Psoas muscle (tissue), 8 donors: Measurements from ENCODE around the gene PAM. TPM values are rescaled to one million over a fixed set of nuclear protein-coding genes. Genes with fewer than 3 reads are reported as not detected.

Source experiments
- ATAC-seq, 4 donors: fragments of 200-7000 bp; cut with Tn5 transposase; one replicate each; pipeline ENCODE4 v1.9.1; 2020; ENCODE audit warnings: moderate library complexity in 3 of 4, mild to moderate bottlenecking in 2 of 4
- DNase-seq, 2 donors: peaks; one replicate each; pipeline ENCODE4 v3.0.0-alpha.2; 2020
- H3K27ac ChIP-seq: fragments of 200-600 bp; one replicate; pipeline ENCODE4 v1.8.0; 2022
- H3K27me3 ChIP-seq, 3 donors: fragments of 200-600 bp in 1 of 3; one replicate each; pipeline versions ENCODE4 v1.6.1 to v1.8.0; 2013 to 2022; ENCODE audit warnings: low read length in 2 of 3, mild to moderate bottlenecking in 2 of 3, moderate library complexity in 1 of 3; ENCODE audit not compliant: insufficient read depth in 3 of 3
- H3K36me3 ChIP-seq, 2 donors: fragments of 200-600 bp in 1 of 2; one replicate each; pipeline versions ENCODE4 v1.6.1 to v1.8.0; 2013 to 2022; ENCODE audit warnings: low read depth in 1 of 2, mild to moderate bottlenecking in 1 of 2, moderate library complexity in 1 of 2; ENCODE audit not compliant: insufficient read depth in 1 of 2
- H3K4me1 ChIP-seq: fragments of 200-600 bp; one replicate; pipeline ENCODE4 v1.8.0; 2022
- H3K4me3 ChIP-seq: fragments of 200-600 bp; one replicate; pipeline ENCODE4 v1.8.0; 2022; ENCODE audit warnings: mild to moderate bottlenecking
- H3K9me3 ChIP-seq: fragments of 200-600 bp; one replicate; pipeline ENCODE4 v1.8.0; 2022
- WGBS, 3 donors: extraction: QIAGEN DNeasy Blood & Tissue Kit; methylation state at CpG; one replicate each; pipeline versions ENCODE4 v1.1.6 to v1.1.7; 2013; 5-methylcytosine and 5-hydroxymethylcytosine counted together
- intact Hi-C, 2 donors: fragments of 100-400 bp; cut with DNase I; formaldehyde crosslinking; loops; one replicate each; pipeline versions ENCODE4 v1.11.0 to v1.14.2; 2022
- polyA plus RNA-seq, 3 donors: library from polyadenylated mRNA; stranded (reverse); fragments of 200-250 nt; gene quantifications; one replicate each; pipeline ENCODE4 v1.2.3, GENCODE V29; 2013
- total RNA-seq, 4 donors: library from RNA; stranded (reverse); fragmentation: NEBNext Ultra II Directional in 2 of 4; extraction: Animal tissue kit (Norgen Biotek cat#: 25700) in 2 of 4; gene quantifications; one replicate each; pipeline versions ENCODE4 v1.2.1 to v1.2.4, GENCODE V29; 2021 to 2023
- TF ChIP-seq, protein P1 (sequence below): fragments of 200-600 bp; IDR thresholded peaks from one replicate; pipeline ENCODE4 v1.8.0; 2022; ENCODE audit warnings: antibody characterized with exemption
- donor health status: healthy with polysubstance abuse.
- donor health status: DM: no; HTN: no; CAD: no; lungs with moderate emphysema.
- donor health status: Bipolar disorder and iron deficiency.
- donor health status: healthy.
- donor health status: DM: yes; HTN: yes; CAD: no.
- donor health status: DM: no; HTN: no; CAD: no.
- donor health status: DM: no; HTN: no; CAD: no.
- donor health status: DM: yes; HTN: yes; CAD: no.

Gene PAM
- total and polyA plus RNA-seq, 7 donors: 29.5 to 279 (median 191) TPM

DNA sequence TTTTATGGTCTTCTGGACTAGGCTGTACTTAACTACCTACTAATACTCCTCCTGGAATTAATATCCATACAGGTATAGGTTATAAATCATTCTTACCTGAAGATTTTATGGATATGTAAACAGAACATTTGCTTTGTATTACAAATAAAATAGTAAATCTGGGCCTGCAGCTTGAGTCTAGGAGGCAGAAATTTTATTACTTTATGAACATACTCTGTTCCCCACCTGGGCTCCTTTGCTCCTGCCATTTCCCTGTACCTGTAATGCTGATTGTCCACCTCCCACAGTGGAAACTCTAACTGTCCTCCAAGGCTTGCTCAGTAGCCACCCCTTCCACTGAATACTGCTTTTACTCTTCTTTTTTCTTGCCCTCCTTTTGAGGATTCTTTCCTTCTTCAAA, 108.0 kb downstream of the PAM start:
- Histone ChIP-seq H3K36me3 (no peaks in the 10 kb centered on the region), H3K27me3 (no peaks in the 10 kb centered on the region), H3K4me1 (peaks cover 36% of the 10 kb centered on the region), H3K27ac (peak overlapping the region; percentile 92), H3K9me3 (no peaks in the 10 kb centered on the region), H3K4me3 (no peak overlapping the region)
- no peak for ATAC-seq
- TF ChIP-seq, protein P1, sequence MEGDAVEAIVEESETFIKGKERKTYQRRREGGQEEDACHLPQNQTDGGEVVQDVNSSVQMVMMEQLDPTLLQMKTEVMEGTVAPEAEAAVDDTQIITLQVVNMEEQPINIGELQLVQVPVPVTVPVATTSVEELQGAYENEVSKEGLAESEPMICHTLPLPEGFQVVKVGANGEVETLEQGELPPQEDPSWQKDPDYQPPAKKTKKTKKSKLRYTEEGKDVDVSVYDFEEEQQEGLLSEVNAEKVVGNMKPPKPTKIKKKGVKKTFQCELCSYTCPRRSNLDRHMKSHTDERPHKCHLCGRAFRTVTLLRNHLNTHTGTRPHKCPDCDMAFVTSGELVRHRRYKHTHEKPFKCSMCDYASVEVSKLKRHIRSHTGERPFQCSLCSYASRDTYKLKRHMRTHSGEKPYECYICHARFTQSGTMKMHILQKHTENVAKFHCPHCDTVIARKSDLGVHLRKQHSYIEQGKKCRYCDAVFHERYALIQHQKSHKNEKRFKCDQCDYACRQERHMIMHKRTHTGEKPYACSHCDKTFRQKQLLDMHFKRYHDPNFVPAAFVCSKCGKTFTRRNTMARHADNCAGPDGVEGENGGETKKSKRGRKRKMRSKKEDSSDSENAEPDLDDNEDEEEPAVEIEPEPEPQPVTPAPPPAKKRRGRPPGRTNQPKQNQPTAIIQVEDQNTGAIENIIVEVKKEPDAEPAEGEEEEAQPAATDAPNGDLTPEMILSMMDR: no peak
- no peak for DNase-seq
- intact Hi-C loops: loop anchor here in 1 of 2 donors (10.0 kb wide), 1 partner anchor 108 kb away; the partner anchor contains the start of gene PAM

DNA sequence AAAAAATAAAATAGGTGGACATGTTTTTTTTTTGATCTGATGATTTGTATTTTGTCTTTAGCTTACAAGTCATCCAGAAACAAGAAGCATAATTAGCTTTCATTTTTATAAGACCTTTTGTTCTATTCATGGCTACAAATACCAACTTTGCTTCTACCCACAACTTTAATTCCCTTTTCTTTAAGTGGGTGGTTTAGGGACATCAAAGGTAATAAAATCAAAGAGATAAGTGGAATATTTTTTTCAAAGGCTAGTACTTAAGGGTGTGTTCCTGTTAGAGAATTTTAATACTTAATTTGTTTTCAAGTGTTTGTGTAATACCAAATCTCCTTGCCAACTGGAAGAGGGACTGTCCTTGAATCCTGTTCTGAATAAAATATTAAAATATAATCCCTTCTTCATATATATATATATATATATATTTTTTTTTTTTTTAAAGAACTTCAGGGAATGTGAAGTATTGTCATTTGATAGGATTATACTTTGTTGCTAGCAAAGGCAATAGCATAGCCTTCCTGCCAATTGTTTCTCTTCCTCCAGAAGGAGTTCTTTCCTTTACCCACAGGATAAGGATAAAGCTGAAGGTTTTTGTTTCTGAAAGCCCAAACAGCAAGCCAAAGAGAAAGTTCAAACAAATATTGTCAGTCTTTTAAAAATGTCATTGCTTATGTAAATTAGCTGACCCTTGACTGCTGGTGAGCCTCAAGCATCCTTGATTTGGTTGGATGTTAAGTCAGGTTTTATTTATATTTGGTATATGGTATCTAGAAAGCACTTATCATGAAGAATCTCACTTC, 108.9 kb downstream of the PAM start:
- intact Hi-C loops: loop anchor here in 1 of 2 donors (10.0 kb wide), 1 partner anchor 109 kb away; the partner anchor contains the start of gene PAM
- H3K36me3 ChIP-seq: no peaks in the 10 kb centered on the region
- H3K27ac ChIP-seq: peak overlapping the region; percentile 92
- DNase-seq: no peak
- no peaks in the 10 kb centered on the region for H3K27me3 ChIP-seq
- H3K9me3 ChIP-seq: no peaks in the 10 kb centered on the region
- TF ChIP-seq, protein P1: no peak
- no peak overlapping the region for H3K4me3 ChIP-seq
- ATAC-seq: no peak
- peaks cover 38% of the 10 kb centered on the region for H3K4me1 ChIP-seq

DNA sequence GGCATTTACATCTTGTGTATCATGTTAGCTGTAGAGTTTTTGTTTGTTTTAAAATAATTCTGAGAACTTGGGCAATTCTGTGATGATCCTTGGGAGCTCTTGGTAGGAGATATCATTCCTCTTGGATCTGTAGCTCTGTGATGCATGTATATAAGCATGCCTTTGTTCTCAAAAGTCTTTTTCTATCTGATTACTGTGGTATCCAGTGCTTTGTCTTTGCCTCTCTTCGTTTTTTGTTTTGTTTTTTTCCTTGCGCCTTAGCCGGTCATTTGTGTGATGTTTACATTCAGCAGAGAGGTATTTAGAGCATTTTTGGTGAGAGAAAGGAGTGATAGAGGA, 110.0 kb downstream of the PAM start:
- intact Hi-C loops: loop anchor here (5.0 to 10.0 kb wide), 3 partner anchors 43 to 110 kb away; partner anchors contain the start of gene PAM (in 1 of the 2)
- H3K9me3 ChIP-seq: no peaks in the 10 kb centered on the region
- TF ChIP-seq, protein P1: no peak
- WGBS, 3 donors: 10 to 26% (median 22%) methylated on average over 3 of the region's 3 CpGs
- ATAC-seq (peak in 1 of 4 donors; percentile 1), DNase-seq (no peak)
- H3K4me1 ChIP-seq: peaks cover 44% of the 10 kb centered on the region
- H3K27ac ChIP-seq: peak overlapping the region; percentile 92
- H3K36me3 ChIP-seq: no peaks in the 10 kb centered on the region
- H3K27me3 ChIP-seq: no peaks in the 10 kb centered on the region
- H3K4me3 ChIP-seq: peak overlapping the region; percentile 84

DNA sequence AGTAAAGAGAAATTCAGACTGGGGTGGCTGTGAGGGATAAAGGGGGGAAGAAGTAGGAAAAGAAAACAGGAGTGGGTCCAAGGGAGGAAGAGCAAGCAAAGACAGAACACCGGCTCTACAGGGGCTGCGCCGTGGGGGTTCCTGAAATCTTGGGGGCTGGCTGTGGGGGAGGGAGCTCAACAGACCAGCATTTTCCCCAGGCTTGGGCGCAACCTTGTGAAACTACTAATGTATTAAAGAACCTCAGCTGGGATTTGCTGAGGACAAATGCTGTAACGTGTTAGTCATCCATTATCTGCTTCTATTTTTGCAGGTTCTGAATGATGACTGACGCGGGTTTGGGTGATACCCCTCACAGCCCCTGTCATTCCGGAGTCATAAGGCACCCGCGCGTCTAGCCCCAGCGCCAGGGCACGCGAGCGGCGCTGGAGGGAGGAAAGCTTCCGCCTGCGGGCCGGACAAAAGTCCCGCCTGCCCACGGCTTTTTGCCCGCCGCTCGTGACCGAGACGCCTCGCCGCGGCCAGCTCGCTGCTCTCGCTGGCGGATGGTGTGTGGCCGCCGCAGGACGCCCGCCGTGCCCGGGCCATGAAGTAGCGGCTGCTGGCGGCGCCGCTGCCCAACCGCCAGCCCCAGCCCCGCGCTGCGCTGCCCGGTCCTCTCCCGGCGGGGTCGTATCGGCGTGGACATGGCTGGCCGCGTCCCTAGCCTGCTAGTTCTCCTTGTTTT, 110.6 kb downstream of the PAM start:
- peak overlapping the region; percentile 92 for H3K27ac ChIP-seq
- H3K4me3 ChIP-seq: peak overlapping the region; percentile 84
- DNase-seq: peak; percentile 75 to 91
- ATAC-seq: peak; percentile 96 to 98 (median 96)
- TF ChIP-seq, protein P1: no peak
- peaks cover 44% of the 10 kb centered on the region for H3K4me1 ChIP-seq
- H3K36me3 ChIP-seq: no peaks in the 10 kb centered on the region
- intact Hi-C loops: loop anchor here (5.0 to 10.0 kb wide), 3 partner anchors 43 to 111 kb away; partner anchors contain the start of gene PAM (in 1 of the 2)
- H3K9me3 ChIP-seq: no peaks in the 10 kb centered on the region
- H3K27me3 ChIP-seq: no peaks in the 10 kb centered on the region
- WGBS, 3 donors: 0 to 2% (median 1%) methylated on average over 52 to 54 of the region's 54 CpGs
